GM12891 (cell line): ENCODE data around the gene C5orf15.
"Not testable (repeated sequence)": the region's sequence is repeated elsewhere in the genome, so short reads cannot be mapped to it uniquely, and the experiment has no call there.

Experiments used
- DNase-seq: peaks from one replicate; pipeline ENCODE4 v3.0.0; 2011; ENCODE audit warnings: low spot score; ENCODE audit not compliant: insufficient read length
- FAIRE-seq: peaks from 2 replicates; lab custom pipeline; 2011; peaks lifted over from hg19 to GRCh38; lab: Jason Lieb, UNC
- PAX5 ChIP-seq: IDR thresholded peaks from 2 replicates; pipeline ENCODE4 v1.6.1; 2011; ENCODE audit warnings: low read length, moderate library complexity, mild to moderate bottlenecking; ENCODE audit not compliant: insufficient read depth, severe bottlenecking
- POLR2A ChIP-seq: IDR thresholded peaks from 2 replicates; pipeline ENCODE4 v1.6.1; 2011; ENCODE audit warnings: low read depth, low read length, control low read depth
- POLR2AphosphoS5 ChIP-seq: IDR thresholded peaks from 2 replicates; pipeline ENCODE4 v1.6.1; 2011; ENCODE audit warnings: low read depth, low read length, control low read depth
- POU2F2 ChIP-seq: IDR thresholded peaks from 2 replicates; pipeline ENCODE4 v1.6.1; 2011; ENCODE audit warnings: low read depth, mild to moderate bottlenecking, control low read depth, low read length, moderate library complexity
- SPI1 ChIP-seq: IDR thresholded peaks from 2 replicates; pipeline ENCODE4 v1.6.1; 2011; ENCODE audit warnings: low read depth, low read length, control low read depth
- TAF1 ChIP-seq: IDR thresholded peaks from 2 replicates; pipeline ENCODE4 v1.6.1; 2011; ENCODE audit warnings: low read depth, low read length, control low read depth

C5orf15 gene

GRCh38 chr5:133936651-133937015 is 31.8 kb downstream of the C5orf15 start:
- TF ChIP-seq TAF1 (no peak), PAX5 (no peak), POU2F2 (no peak), SPI1 (no peak), POLR2AphosphoS5 (no peak), POLR2A (no peak)
- no peak for FAIRE-seq
- no peak for DNase-seq

GRCh38 chr5:133935991-133936650 is 32.3 kb downstream of the C5orf15 start:
- FAIRE-seq, DNase-seq: not testable (repeated sequence)

DNA sequence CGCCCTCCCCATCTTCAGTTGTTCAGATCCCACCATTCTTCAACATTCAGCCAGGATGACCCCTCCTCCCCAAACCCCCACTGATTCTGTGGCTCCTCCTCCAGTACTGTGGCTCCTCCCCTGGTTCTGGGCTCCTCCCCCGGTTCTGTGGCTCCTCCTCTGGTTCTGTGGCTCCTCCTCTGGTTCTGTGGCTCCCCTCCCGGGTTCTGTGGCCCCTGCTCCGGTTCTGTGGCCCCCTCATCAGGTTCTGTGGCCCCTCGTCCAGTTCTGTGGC is 32.8 kb downstream of the C5orf15 start:
- TF ChIP-seq SPI1, result no peak
- no peak for TF ChIP-seq POLR2A
- no peak for TF ChIP-seq TAF1
- no peak for TF ChIP-seq POLR2AphosphoS5
- no peak for TF ChIP-seq POU2F2
- no peak for TF ChIP-seq PAX5
- FAIRE-seq (no peak), DNase-seq (no peak)

- TF ChIP-seq POLR2A (no peak), PAX5 (peak; percentile 47), POU2F2 (0 out of 2 replicates have a peak, but pooled peaks have one; percentile 24)
- DNase-seq (no peak), FAIRE-seq (peak; percentile 47)
Observed at GRCh38 chr5:133934822-133935666, 33.4 kb downstream of the C5orf15 start.

DNA sequence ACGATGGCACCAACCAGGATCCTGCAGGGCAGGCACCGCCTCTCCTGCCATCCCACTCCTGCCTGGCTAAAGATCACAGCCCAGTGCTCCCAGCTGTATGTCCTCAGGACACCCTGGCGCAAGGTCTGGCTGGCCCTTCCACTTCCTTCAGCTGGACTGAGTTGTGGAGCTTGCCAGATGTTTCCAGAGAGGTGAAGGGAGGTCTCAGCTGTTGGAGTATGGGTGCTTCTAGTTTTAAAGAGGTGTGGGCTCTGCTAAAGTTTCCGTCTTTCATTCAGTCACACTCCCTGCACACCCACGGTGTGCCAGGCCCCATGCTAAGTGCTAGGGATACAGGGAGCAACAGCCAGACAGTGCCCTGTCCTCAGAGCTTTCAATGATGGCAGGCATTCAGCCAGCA is 34.1 kb downstream of the C5orf15 start:
- FAIRE-seq, result peak; percentile 52
- TF ChIP-seq PAX5 (no peak), POU2F2 (no peak), SPI1 (no peak), POLR2A (no peak), TAF1 (no peak), POLR2AphosphoS5 (no peak)

DNA sequence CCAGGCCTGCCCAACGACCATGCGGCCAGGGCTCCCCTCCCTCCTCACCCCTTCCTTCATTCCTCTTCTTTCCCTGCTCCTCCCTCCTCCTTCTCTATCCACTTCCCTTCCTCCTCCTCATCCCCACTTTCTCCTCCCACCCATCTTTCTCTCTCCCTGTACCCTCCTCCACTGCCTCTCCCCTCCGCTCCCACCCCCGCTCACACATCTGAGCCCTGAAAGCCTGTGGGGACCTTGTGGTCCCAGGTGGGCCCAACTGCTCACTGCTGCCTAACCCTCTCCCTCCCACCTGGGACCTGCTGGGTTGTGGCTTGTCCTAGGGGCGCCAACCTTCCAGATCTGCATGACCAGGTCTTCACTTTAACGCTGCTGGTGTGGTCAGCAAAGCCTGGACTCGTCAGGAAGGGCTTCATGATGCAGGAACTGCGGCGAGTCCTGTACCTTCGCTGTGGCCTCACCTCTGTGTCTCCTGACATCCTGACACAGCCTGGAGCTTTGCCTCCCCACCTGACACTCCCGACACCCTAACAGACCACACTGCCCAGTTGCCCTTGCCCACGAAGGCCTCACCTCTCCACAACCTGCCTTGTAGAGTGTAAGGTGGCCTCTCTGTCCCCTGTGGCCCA is 34.6 kb downstream of the C5orf15 start:
- TF ChIP-seq POLR2AphosphoS5 (no peak), PAX5 (no peak)
- FAIRE-seq, result peak; percentile 52
- no peak for DNase-seq

More for the DNA sequence above, 34.1 kb downstream of the C5orf15 start:
- DNase-seq, result no peak

DNA sequence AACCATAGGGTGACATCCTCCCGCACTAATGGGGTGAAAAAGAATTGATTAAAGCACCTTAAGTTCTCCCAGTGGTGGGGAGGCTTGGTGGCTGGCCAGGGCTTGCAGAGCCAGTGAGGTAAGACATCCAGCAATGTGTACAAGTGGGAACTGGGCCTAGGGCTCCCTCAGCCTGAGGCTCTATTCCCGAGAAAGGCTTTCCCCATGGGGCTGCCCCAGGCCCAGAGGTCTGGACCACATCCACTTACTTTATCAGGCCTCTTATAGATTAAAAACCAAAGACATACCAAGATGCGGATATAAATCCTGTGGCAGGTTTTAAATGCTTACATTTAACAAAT is 35.3 kb downstream of the C5orf15 start:
- DNase-seq (no peak), FAIRE-seq (peak; percentile 23)
- TF ChIP-seq PAX5 (no peak), POLR2AphosphoS5 (no peak)

- FAIRE-seq, result peak; percentile 85
- DNase-seq, result no peak
Observed at GRCh38 chr5:133932441-133933168, 35.8 kb downstream of the C5orf15 start.

DNA sequence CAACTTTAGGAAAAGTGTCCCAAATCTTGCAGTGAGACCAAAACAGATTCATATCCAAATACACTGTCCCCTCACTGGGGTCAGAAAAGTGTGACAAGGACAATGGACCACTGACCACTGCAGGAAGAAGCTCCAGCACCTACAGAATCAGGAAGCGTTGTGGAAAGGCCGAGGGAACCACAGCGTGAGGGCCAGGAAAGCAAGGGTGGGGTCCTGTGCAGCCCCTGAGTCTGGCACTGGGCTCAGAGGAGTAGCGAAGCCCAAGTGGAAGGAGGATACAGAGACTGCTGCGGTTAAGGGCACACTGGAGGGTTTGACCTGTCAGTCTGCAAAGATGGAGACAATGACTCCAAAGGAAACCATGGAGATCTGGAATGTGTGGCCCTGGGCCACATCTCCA is 36.9 kb downstream of the C5orf15 start:
- FAIRE-seq, result no peak

More at GRCh38 chr5:133932441-133933168, 35.8 kb downstream of the C5orf15 start:
- peak; percentile 87 for TF ChIP-seq SPI1
- TF ChIP-seq POLR2A, result no peak
- TF ChIP-seq POLR2AphosphoS5, result no peak

DNA sequence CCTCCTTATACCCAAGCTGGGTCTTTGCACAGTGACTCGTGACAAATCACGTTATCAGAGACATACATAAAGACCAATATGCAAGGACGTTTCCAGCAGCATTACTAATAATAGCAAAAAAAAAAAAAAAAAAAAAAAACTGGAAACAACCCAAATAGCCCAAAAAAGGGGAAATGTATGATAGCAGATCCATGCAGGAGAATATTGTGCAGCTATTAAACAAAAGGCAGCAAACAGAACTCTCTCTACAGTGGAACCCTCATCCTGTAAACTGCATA is 37.7 kb downstream of the C5orf15 start:
- DNase-seq (no peak), FAIRE-seq (no peak)
- no peak for TF ChIP-seq POU2F2
- no peak for TF ChIP-seq POLR2AphosphoS5
- no peak for TF ChIP-seq PAX5

More for the DNA sequence above, 36.9 kb downstream of the C5orf15 start:
- no peak for DNase-seq
- TF ChIP-seq POLR2AphosphoS5 (no peak), POU2F2 (no peak), PAX5 (no peak), TAF1 (no peak), SPI1 (no peak), POLR2A (no peak)
